Measurements from ENCODE around the gene PSMB5. TPM values are rescaled to one million over a fixed set of nuclear protein-coding genes. Genes with fewer than 3 reads are reported as not detected.
A peak's percentile ranks its signal among the peaks of the same experiment; 100 is the strongest.
"Not testable (repeated sequence)": the region's sequence is repeated elsewhere in the genome, so short reads cannot be mapped to it uniquely, and the experiment has no call there.

Gene PSMB5
- total RNA-seq, 4 donors from 2014 or later = 304 to 543 (median 486) TPM

- DNase-seq = no peak
- Histone ChIP-seq H3K9me3 (no peaks in the 10 kb centered on the region), H3K36me3 (no peaks in the 10 kb centered on the region), H3K4me3 (no peak overlapping the region), H3K4me1 (no peaks in the 10 kb centered on the region), H3K27ac (no peak overlapping the region), H3K27me3 (no peaks in the 10 kb centered on the region)
- in situ Hi-C loops (cut with MboI; ENCODE audit: low sequenced_read_pairs in 4 of 4) = no loop called here
- ATAC-seq = no peak
- intact Hi-C loops (cut with DNase I; ENCODE audit: low total_unique reads) = no loop called here
- no peak for TF ChIP-seq CTCF (IDR thresholded peaks at IDR 0.05 in 4 of 5, conservative IDR thresholded peaks at IDR 0.05 in 1 of 5)
- no peak for TF ChIP-seq POLR2A (IDR thresholded peaks at IDR 0.05)
Measured at GRCh38 chr14:23015618-23016017, 19.1 kb downstream of the PSMB5 start.

GRCh38 chr14:23013749-23014054 lies 21.0 kb downstream of the PSMB5 start:
- intact Hi-C loops (cut with DNase I; ENCODE audit: low total_unique reads); H3K27ac ChIP-seq; H3K4me1 ChIP-seq; DNase-seq; ATAC-seq; H3K36me3 ChIP-seq; H3K9me3 ChIP-seq; H3K27me3 ChIP-seq; H3K4me3 ChIP-seq; in situ Hi-C loops (cut with MboI; ENCODE audit: low sequenced_read_pairs in 4 of 4): not testable (repeated sequence)

GRCh38 chr14:23013054-23013748 lies 21.5 kb downstream of the PSMB5 start:
- H3K4me1 ChIP-seq = peaks cover 7 to 12% of the 10 kb centered on the region in 2 donors
- ATAC-seq (no peak), DNase-seq (no peak)
- H3K4me3 ChIP-seq = no peak overlapping the region
- H3K27ac ChIP-seq = no peak overlapping the region
- in situ Hi-C loops (cut with MboI; ENCODE audit: low sequenced_read_pairs in 4 of 4) (no loop called here), intact Hi-C loops (cut with DNase I; ENCODE audit: low total_unique reads) (no loop called here)
- no peaks in the 10 kb centered on the region for H3K27me3 ChIP-seq
- no peaks in the 10 kb centered on the region for H3K36me3 ChIP-seq
- no peaks in the 10 kb centered on the region for H3K9me3 ChIP-seq
- TF ChIP-seq CTCF (IDR thresholded peaks at IDR 0.05 in 4 of 5, conservative IDR thresholded peaks at IDR 0.05 in 1 of 5) = no peak
- TF ChIP-seq POLR2A (IDR thresholded peaks at IDR 0.05) = no peak

GRCh38 chr14:23009939-23010726 lies 24.6 kb downstream of the PSMB5 start, which contains the start of gene C14orf93:
TSS of gene C14orf93 (minus strand) at chr14:23010143. CDS start at chr14:22999023, 11,120 bp downstream.
- Histone ChIP-seq H3K4me1 (peaks cover 16 to 18% of the 10 kb centered on the region in 2 donors), H3K9me3 (no peaks in the 10 kb centered on the region), H3K4me3 (peak within 1 kb of the TSS; percentile 62 to 67 (median 64)), H3K27ac (peak within 1 kb of the TSS; percentile 84 to 87 (median 85)), H3K36me3 (no peaks in the 10 kb centered on the region), H3K27me3 (no peaks in the 10 kb centered on the region)
- DNase-seq = peak; percentile 73 to 85
- in situ Hi-C loops (cut with MboI; ENCODE audit: low sequenced_read_pairs in 4 of 4) (no loop called here), intact Hi-C loops (cut with DNase I; ENCODE audit: low total_unique reads) (loop anchor here (1.0 kb wide), 1 partner anchor 81 kb away; the partner anchor contains the start of gene PRMT5)
- TF ChIP-seq CTCF (IDR thresholded peaks at IDR 0.05 in 4 of 5, conservative IDR thresholded peaks at IDR 0.05 in 1 of 5) (no peak), POLR2A (IDR thresholded peaks at IDR 0.05) (peak in 1 of 2 donors; percentile 36)
- ATAC-seq = peak; percentile 35 to 48

GRCh38 chr14:23009483-23009938 lies 25.2 kb downstream of the PSMB5 start:
- no peaks in the 10 kb centered on the region for H3K36me3 ChIP-seq
- TF ChIP-seq POLR2A (IDR thresholded peaks at IDR 0.05) (no peak), CTCF (IDR thresholded peaks at IDR 0.05 in 4 of 5, conservative IDR thresholded peaks at IDR 0.05 in 1 of 5) (no peak)
- H3K9me3 ChIP-seq = no peaks in the 10 kb centered on the region
- H3K27me3 ChIP-seq = no peaks in the 10 kb centered on the region
- no peak for ATAC-seq
- in situ Hi-C loops (cut with MboI; ENCODE audit: low sequenced_read_pairs in 4 of 4) (no loop called here), intact Hi-C loops (cut with DNase I; ENCODE audit: low total_unique reads) (no loop called here)
- H3K4me3 ChIP-seq = peak overlapping the region; percentile 62 to 67 (median 64)
- H3K4me1 ChIP-seq = peaks cover 16 to 18% of the 10 kb centered on the region in 2 donors
- peak overlapping the region; percentile 84 to 87 (median 85) for H3K27ac ChIP-seq
- DNase-seq = no peak

Data from gastrocnemius medialis (tissue), 4 donors.